Activated CD4-positive, alpha-beta T cell treated with anti-CD3 and anti-CD28 coated beads, Interleukin-10, Interleukin-2, amounts not matched to agents 100 ng/mL and 50 ng/mL, durations not matched to agents 16 hours and 8 hours (primary cell): ENCODE data around the gene GPN2.
A peak's percentile ranks its signal among the peaks of the same experiment; 100 is the strongest.
"Not testable (repeated sequence)": the region's sequence is repeated elsewhere in the genome, so short reads cannot be mapped to it uniquely, and the experiment has no call there.

ENCODE experiments used
- DNase-seq: peaks from one replicate; pipeline ENCODE4 v3.0.0-alpha.2; 2020

GPN2 gene

GRCh38 chr1:26856604-26857469 lies 33.2 kb downstream of the GPN2 start:
- DNase-seq, result no peak

GRCh38 chr1:26856181-26856580 lies 33.9 kb downstream of the GPN2 start:
- no peak for DNase-seq

GRCh38 chr1:26855636-26856035 lies 34.4 kb downstream of the GPN2 start:
- DNase-seq, result no peak

GRCh38 chr1:26854906-26855305 lies 35.2 kb downstream of the GPN2 start:
- no peak for DNase-seq

- DNase-seq, result no peak
Measured at GRCh38 chr1:26853600-26853999, 36.5 kb downstream of the GPN2 start.

- DNase-seq, result peak; percentile 79
Measured at GRCh38 chr1:26853156-26853555, 36.9 kb downstream of the GPN2 start.

- DNase-seq, result no peak
Measured at GRCh38 chr1:26852701-26853100, 37.4 kb downstream of the GPN2 start.

GRCh38 chr1:26851106-26851684 lies 38.9 kb downstream of the GPN2 start:
- DNase-seq, result no peak

GRCh38 chr1:26848941-26849774 lies 40.9 kb downstream of the GPN2 start:
- no peak for DNase-seq

- DNase-seq, result no peak
Measured at GRCh38 chr1:26848499-26848898, 41.6 kb downstream of the GPN2 start.

GRCh38 chr1:26847826-26848225 lies 42.3 kb downstream of the GPN2 start:
- not testable (repeated sequence) for DNase-seq

GRCh38 chr1:26844424-26845196 lies 45.5 kb downstream of the GPN2 start:
- DNase-seq, result no peak

GRCh38 chr1:26839779-26840178 lies 50.3 kb downstream of the GPN2 start:
- no peak for DNase-seq

- no peak for DNase-seq
Measured at GRCh38 chr1:26839339-26839722, 50.8 kb downstream of the GPN2 start.

GRCh38 chr1:26838474-26839338 lies 51.4 kb downstream of the GPN2 start:
- peak; percentile 77 for DNase-seq

GRCh38 chr1:26837665-26838064 lies 52.4 kb downstream of the GPN2 start:
- not testable (repeated sequence) for DNase-seq

- peak; percentile 94 for DNase-seq
Measured at GRCh38 chr1:26833432-26834405, 56.4 kb downstream of the GPN2 start.

GRCh38 chr1:26832249-26832960 lies 57.7 kb downstream of the GPN2 start:
- DNase-seq, result no peak

GRCh38 chr1:26831546-26832248 lies 58.4 kb downstream of the GPN2 start:
- no peak for DNase-seq
